ENCODE data around the gene AOPEP.

AOPEP gene

GRCh38 chr9:95037789-95038521 is 311.5 kb downstream of the AOPEP start:
- TF ChIP-seq, protein P1, sequence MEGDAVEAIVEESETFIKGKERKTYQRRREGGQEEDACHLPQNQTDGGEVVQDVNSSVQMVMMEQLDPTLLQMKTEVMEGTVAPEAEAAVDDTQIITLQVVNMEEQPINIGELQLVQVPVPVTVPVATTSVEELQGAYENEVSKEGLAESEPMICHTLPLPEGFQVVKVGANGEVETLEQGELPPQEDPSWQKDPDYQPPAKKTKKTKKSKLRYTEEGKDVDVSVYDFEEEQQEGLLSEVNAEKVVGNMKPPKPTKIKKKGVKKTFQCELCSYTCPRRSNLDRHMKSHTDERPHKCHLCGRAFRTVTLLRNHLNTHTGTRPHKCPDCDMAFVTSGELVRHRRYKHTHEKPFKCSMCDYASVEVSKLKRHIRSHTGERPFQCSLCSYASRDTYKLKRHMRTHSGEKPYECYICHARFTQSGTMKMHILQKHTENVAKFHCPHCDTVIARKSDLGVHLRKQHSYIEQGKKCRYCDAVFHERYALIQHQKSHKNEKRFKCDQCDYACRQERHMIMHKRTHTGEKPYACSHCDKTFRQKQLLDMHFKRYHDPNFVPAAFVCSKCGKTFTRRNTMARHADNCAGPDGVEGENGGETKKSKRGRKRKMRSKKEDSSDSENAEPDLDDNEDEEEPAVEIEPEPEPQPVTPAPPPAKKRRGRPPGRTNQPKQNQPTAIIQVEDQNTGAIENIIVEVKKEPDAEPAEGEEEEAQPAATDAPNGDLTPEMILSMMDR (conservative IDR thresholded peaks at IDR 0.05) = no peak
- no peak overlapping the region for H3K27ac ChIP-seq

- TF ChIP-seq, protein P1 (conservative IDR thresholded peaks at IDR 0.05) = no peak
- H3K27ac ChIP-seq = no peak overlapping the region
These were observed 312.2 kb downstream of the AOPEP start for GRCh38 chr9:95038666-95039065.

- TF ChIP-seq, protein P1 (conservative IDR thresholded peaks at IDR 0.05) = no peak
- peak overlapping the region; percentile 20; the same call in 1 of the 2 replicates for H3K27ac ChIP-seq
These were observed 313.6 kb downstream of the AOPEP start for GRCh38 chr9:95040106-95040505.

GRCh38 chr9:95043826-95044225 is 317.3 kb downstream of the AOPEP start:
- TF ChIP-seq, protein P1 (conservative IDR thresholded peaks at IDR 0.05) = no peak
- no peak overlapping the region for H3K27ac ChIP-seq

DNA sequence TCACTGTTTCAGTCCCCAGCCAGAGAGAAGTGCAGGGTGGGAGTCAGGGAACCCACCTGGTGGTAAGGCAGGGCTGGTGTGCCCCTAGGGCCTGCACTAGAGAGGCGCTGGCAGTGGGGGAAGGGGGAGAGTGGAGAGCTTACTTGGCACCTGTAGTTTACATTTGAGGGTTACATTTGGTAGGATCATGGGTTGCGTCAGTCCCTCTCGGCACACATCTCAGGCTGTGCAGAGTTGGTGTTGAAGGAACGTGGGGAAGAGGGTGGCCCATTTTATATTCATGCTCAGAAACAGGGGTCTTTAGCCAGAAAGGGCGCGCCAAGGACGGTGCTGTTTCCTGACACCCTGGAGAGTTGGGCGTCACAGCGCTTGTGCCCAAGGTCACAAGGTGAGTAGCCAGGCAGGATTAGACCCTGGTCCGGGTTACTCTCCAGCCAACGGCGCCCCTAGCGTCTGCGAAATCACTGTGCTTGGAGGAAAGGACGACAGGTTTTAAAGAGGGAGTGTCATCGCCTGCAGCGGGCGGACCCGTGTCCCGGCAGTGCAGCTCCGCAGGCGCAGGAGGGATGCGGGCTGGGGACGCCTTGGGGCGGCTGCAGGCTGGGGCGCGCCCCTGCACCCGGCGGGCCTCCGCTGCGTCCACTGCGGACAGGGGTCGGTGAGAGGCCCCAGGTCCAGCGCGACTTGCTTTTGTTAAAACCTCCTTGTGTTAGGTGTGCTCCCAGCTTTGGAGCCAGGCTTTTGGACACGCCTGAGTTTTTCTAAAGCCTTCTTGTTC is 318.4 kb downstream of the AOPEP start:
- TF ChIP-seq, protein P1 (conservative IDR thresholded peaks at IDR 0.05) = no peak
- H3K27ac ChIP-seq = no peak overlapping the region

GRCh38 chr9:95045751-95046150 is 319.3 kb downstream of the AOPEP start:
- TF ChIP-seq, protein P1 (conservative IDR thresholded peaks at IDR 0.05) = no peak
- H3K27ac ChIP-seq = no peak overlapping the region

DNA sequence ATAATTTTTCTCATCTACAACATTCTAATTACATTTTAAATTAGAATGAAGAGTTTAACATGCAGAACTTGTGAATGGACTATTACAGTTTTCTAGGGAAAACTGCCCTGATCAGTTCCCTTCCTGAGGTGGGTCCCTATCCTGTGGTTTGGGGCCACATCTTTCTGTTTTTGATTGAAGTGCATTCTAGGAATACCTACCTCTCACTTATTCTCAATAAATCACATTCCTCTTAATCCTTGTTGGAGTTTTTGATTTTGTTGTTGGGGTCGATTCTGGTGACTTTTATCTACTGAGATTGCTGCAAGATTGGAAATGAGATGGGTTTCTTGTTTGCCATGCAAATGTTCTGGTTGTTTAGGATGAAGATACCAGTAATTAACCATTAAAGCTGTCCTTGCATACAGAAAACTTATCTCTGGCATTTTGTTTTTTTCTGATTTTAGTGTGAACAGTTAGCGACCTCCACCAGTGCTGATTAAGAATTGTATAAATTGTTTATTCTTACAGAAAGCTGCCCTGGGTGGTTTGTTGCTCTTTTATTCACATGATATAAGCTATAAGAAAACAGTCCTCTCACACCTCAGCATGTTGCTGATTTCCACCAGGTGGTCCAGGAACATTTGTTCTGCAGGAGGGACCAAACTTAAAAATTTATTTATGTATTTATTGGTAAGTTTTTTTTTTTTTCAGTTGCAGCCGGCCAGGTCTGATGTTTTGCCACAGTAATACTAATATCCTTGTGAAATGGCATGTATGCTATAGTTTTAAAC is 321.1 kb downstream of the AOPEP start:
- TF ChIP-seq, protein P1 (conservative IDR thresholded peaks at IDR 0.05) = no peak
- peak overlapping the region; percentile 69 for H3K27ac ChIP-seq
